Measurements from ENCODE around the gene GNB4.

- no peak for TF ChIP-seq TAF1 (IDR thresholded peaks at IDR 0.05; ENCODE audit: borderline replicate concordance, low read depth, low read length)
- no peak for TF ChIP-seq POLR2A (IDR thresholded peaks at IDR 0.05; ENCODE audit: low read depth, low read length)
Observed at GRCh38 chr3:179463319-179463718, 12.0 kb upstream of the GNB4 start.
